Transverse colon (tissue), 4 donors: ENCODE results near the gene JAZF1.

Experiments used
- POLR2A ChIP-seq: fragments of 450-650 bp; IDR thresholded peaks from one replicate; pipeline ENCODE4 v1.6.1; 2016; ENCODE audit warnings: antibody characterized with exemption, mild to moderate bottlenecking, moderate library complexity
- POLR2AphosphoS5 ChIP-seq, 3 donors: sonication (generic); formaldehyde crosslinking; IDR thresholded peaks; one replicate each; pipeline ENCODE4 v1.6.1; 2016; ENCODE audit warnings: antibody characterized with exemption in 3 of 3
- TF ChIP-seq, protein P1 (sequence below), 5 experiments: fragments of 200-600 bp in 3 of 5; fragments of 450-650 bp in 2 of 5; sonication (generic) in 3 of 5; IDR thresholded peaks; 1 replicate in 2 of 5; 2 replicates in 3 of 5; pipeline ENCODE4 v1.5.1; 2016 to 2017; ENCODE audit warnings: antibody characterized with exemption in 5 of 5, inconsistent platforms in 3 of 5, mild to moderate bottlenecking in 2 of 5, moderate library complexity in 1 of 5

DNA sequence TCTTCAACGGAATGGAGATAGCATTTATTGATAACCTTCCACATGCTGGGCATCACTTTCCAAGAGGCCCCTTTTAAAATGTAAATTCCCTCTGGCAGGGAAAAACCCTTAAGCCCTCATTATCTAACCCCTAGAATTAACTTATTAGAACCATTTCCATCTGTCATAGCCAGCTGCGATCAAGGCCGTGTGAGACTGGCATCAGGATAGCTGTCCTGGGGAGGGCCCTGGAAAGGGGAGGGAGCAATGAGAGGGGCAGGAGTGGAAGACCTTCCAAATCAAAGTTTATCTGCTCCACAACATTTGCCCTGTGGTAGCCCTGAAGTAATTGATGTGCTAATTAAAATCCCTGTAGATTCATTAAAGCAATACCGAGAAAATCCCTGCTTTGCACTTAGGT is 45.0 kb upstream of the JAZF1 start:
- no peak for TF ChIP-seq POLR2A
- TF ChIP-seq, protein P1, sequence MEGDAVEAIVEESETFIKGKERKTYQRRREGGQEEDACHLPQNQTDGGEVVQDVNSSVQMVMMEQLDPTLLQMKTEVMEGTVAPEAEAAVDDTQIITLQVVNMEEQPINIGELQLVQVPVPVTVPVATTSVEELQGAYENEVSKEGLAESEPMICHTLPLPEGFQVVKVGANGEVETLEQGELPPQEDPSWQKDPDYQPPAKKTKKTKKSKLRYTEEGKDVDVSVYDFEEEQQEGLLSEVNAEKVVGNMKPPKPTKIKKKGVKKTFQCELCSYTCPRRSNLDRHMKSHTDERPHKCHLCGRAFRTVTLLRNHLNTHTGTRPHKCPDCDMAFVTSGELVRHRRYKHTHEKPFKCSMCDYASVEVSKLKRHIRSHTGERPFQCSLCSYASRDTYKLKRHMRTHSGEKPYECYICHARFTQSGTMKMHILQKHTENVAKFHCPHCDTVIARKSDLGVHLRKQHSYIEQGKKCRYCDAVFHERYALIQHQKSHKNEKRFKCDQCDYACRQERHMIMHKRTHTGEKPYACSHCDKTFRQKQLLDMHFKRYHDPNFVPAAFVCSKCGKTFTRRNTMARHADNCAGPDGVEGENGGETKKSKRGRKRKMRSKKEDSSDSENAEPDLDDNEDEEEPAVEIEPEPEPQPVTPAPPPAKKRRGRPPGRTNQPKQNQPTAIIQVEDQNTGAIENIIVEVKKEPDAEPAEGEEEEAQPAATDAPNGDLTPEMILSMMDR (IDR thresholded peaks at IDR 0.05), result no peak
- TF ChIP-seq POLR2AphosphoS5 (IDR thresholded peaks at IDR 0.05), result no peak
